T-helper 22 cell (primary cell): ENCODE data around the gene KIAA1755.
"Not testable (repeated sequence)": the region's sequence is repeated elsewhere in the genome, so short reads cannot be mapped to it uniquely, and the experiment has no call there.

ENCODE experiments used
- DNase-seq: peaks from one replicate; pipeline ENCODE4 v3.0.0-alpha.2; 2020; ENCODE audit warnings: low read depth

The KIAA1755 gene

GRCh38 chr20:38286586-38287531 lies 26.3 kb upstream of the KIAA1755 start:
- DNase-seq = no peak

GRCh38 chr20:38284893-38285444 lies 24.4 kb upstream of the KIAA1755 start:
- no peak for DNase-seq

GRCh38 chr20:38284066-38284650 lies 23.6 kb upstream of the KIAA1755 start:
- DNase-seq = not testable (repeated sequence)

GRCh38 chr20:38283236-38283635 lies 22.7 kb upstream of the KIAA1755 start:
- DNase-seq = no peak

- not testable (repeated sequence) for DNase-seq
Measured at GRCh38 chr20:38281176-38281915, 20.8 kb upstream of the KIAA1755 start.

GRCh38 chr20:38278763-38279162 lies 18.2 kb upstream of the KIAA1755 start:
- DNase-seq = no peak

GRCh38 chr20:38278131-38278530 lies 17.6 kb upstream of the KIAA1755 start:
- DNase-seq = no peak

GRCh38 chr20:38277691-38278090 lies 17.2 kb upstream of the KIAA1755 start:
- DNase-seq = no peak

GRCh38 chr20:38277285-38277684 lies 16.8 kb upstream of the KIAA1755 start:
- DNase-seq = no peak

- no peak for DNase-seq
Measured at GRCh38 chr20:38275815-38276550, 15.4 kb upstream of the KIAA1755 start.

- DNase-seq = no peak
Measured at GRCh38 chr20:38272961-38273360, 12.4 kb upstream of the KIAA1755 start.

- DNase-seq = no peak
Measured at GRCh38 chr20:38272398-38272797, 11.9 kb upstream of the KIAA1755 start.

- DNase-seq = no peak
Measured at GRCh38 chr20:38271608-38272120, 11.1 kb upstream of the KIAA1755 start.

- no peak for DNase-seq
Measured at GRCh38 chr20:38270869-38271605, 10.5 kb upstream of the KIAA1755 start.

GRCh38 chr20:38269715-38270114 lies 9.2 kb upstream of the KIAA1755 start:
- DNase-seq = no peak

GRCh38 chr20:38269040-38269439 lies 8.5 kb upstream of the KIAA1755 start:
- no peak for DNase-seq

GRCh38 chr20:38267901-38268514 lies 7.5 kb upstream of the KIAA1755 start:
- DNase-seq = no peak

GRCh38 chr20:38267296-38267695 lies 6.8 kb upstream of the KIAA1755 start:
- DNase-seq = no peak

GRCh38 chr20:38266426-38266825 lies 5.9 kb upstream of the KIAA1755 start:
- DNase-seq = no peak

- no peak for DNase-seq
Measured at GRCh38 chr20:38262931-38263330, 2.4 kb upstream of the KIAA1755 start.
